Natural killer cell (primary cell): ENCODE measurements around the gene PDE8B. TPM values are rescaled to one million over a fixed set of nuclear protein-coding genes. Genes with fewer than 3 reads are reported as not detected.

Experiments
- ATAC-seq, 3 donors: fragments of 150-1000 bp in 2 of 3; fragments of 200-7000 bp in 1 of 3; cut with Tn5 transposase; 1 replicate in 1 of 3; 2 replicates in 2 of 3; pipeline ENCODE4 v1.10.0; 2021; ENCODE audit warnings: mild to moderate bottlenecking in 2 of 3, moderate library complexity in 2 of 3
- DNase-seq, 2 donors: peaks; one replicate each; pipeline versions ENCODE4 v3.0.0 to v3.0.0-alpha.2; 2013 to 2021; ENCODE audit warnings: mixed read lengths in 1 of 2
- H3K27ac ChIP-seq: one replicate; pipeline ENCODE4 v1.5.1; 2013; ENCODE audit warnings: mild to moderate bottlenecking, low read length
- H3K27me3 ChIP-seq: one replicate; pipeline ENCODE4 v1.6.1; 2013; ENCODE audit warnings: low read length; ENCODE audit not compliant: control insufficient read depth, insufficient read depth
- H3K36me3 ChIP-seq: one replicate; pipeline ENCODE4 v1.6.1; 2013; ENCODE audit warnings: low read length; ENCODE audit not compliant: control insufficient read depth, insufficient read depth
- H3K4me1 ChIP-seq: one replicate; pipeline ENCODE4 v1.6.1; 2013; ENCODE audit warnings: low read length; ENCODE audit not compliant: control insufficient read depth, insufficient read depth
- H3K4me3 ChIP-seq: one replicate; pipeline ENCODE4 v1.5.1; 2013; ENCODE audit warnings: low read length
- H3K9me3 ChIP-seq: one replicate; pipeline ENCODE4 v1.6.1; 2013; ENCODE audit warnings: low read length; ENCODE audit not compliant: control insufficient read depth, insufficient read depth
- H3K27ac Mint-ChIP-seq, 2 donors: one replicate each; pipeline ENCODE4 v1.8.0; 2022; ENCODE audit warnings: mild to moderate bottlenecking in 2 of 2, mixed read lengths in 2 of 2, moderate library complexity in 1 of 2
- H3K27me3 Mint-ChIP-seq, 2 donors: one replicate each; pipeline ENCODE4 v1.8.0; 2022; ENCODE audit warnings: low read depth in 2 of 2, mixed read lengths in 2 of 2
- H3K36me3 Mint-ChIP-seq: one replicate; pipeline ENCODE4 v1.8.0; 2022; ENCODE audit warnings: mixed read lengths
- H3K4me1 Mint-ChIP-seq, 2 donors: one replicate each; pipeline ENCODE4 v1.8.0; 2022; ENCODE audit warnings: mixed read lengths in 2 of 2
- H3K4me3 Mint-ChIP-seq: one replicate; pipeline ENCODE4 v1.8.0; 2022; ENCODE audit warnings: mild to moderate bottlenecking, moderate library complexity, mixed read lengths
- H3K9me3 Mint-ChIP-seq, 2 donors: one replicate each; pipeline ENCODE4 v1.8.0; 2022; ENCODE audit warnings: mixed read lengths in 2 of 2
- WGBS: methylation state at CpG from one replicate; pipeline ENCODE4 v1.1.7; 2013; ENCODE audit warnings: missing lambda C conversion rate; ENCODE audit not compliant: insufficient coverage; 5-methylcytosine and 5-hydroxymethylcytosine counted together
- intact Hi-C: fragments of 100-400 bp; cut with micrococcal nuclease; formaldehyde crosslinking; loops from one replicate; pipeline ENCODE4 v1.14.2; 2022
- total RNA-seq, 4 donors: library from RNA; stranded (reverse); fragments of 120-200 nt in 1 of 4; gene quantifications; one replicate each; pipeline versions ENCODE4 v1.2.3 to v1.2.4, GENCODE V29; 2013 to 2022
- TF ChIP-seq, protein P1 (sequence below): fragments of 200-600 bp; IDR thresholded peaks from one replicate; pipeline ENCODE4 v1.8.0; 2022; ENCODE audit warnings: antibody characterized with exemption

PDE8B gene
- total RNA-seq, 3 donors from 2014 or later (not counting 1 experiment from before 2014, with no cell fraction given) = 0.23 to 0.82 TPM; not detected in 1

DNA sequence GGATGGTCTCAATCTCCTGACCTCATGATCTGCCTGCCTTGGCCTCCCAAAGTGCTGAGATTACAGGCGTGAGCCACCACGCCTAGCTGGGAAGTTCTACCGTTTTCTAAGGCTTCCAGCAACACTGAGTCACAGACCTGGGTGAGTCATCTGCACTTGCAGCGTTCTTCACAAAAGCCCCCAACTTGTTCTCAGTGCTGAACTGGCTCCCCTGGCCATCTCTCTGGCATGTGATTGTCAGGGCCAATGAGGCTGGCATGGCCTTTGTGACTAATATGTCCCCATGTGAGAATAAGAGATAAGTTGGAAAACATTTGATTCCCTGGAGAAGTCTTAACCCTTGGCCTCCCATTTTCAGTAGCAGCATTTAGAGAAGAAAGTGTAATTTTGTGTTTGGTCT is 157.3 kb downstream of the PDE8B start:
- DNase-seq = no peak
- H3K27ac Mint-ChIP-seq = no peak overlapping the region
- no peaks in the 10 kb centered on the region for H3K4me1 ChIP-seq

DNA sequence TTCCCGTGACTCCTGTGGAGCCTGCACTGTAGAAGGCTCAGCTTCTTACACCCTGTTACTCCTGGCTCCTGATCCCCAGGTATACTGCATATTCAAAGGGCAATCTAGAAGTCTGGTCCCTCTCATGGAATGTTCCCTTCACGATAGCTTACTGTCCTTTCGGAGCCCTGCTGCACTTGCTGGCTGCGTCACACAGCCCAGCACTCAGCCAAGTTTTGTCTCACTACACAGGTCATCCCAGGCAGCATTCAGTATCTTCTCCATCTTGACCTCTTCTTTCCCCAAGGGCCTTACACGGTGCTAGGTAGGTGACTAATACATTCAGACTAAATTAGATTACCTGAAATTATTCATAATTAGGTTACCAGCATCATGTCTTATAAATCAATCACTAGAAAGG is 157.9 kb downstream of the PDE8B start:
- no peak for ATAC-seq
- H3K27ac ChIP-seq = no peak overlapping the region
- H3K27me3 ChIP-seq = no peaks in the 10 kb centered on the region
- H3K36me3 Mint-ChIP-seq = no peaks in the 10 kb centered on the region
- no peaks in the 10 kb centered on the region for H3K4me1 ChIP-seq
- no peaks in the 10 kb centered on the region for H3K9me3 ChIP-seq
- H3K36me3 ChIP-seq = no peaks in the 10 kb centered on the region
- peaks cover 0 to 3% of the 10 kb centered on the region in 2 donors for H3K27me3 Mint-ChIP-seq
- intact Hi-C loops = no loop called here
- no peaks in the 10 kb centered on the region for H3K4me1 Mint-ChIP-seq
- WGBS = 93% methylated on average over 5 of the region's 5 CpGs
- H3K4me3 Mint-ChIP-seq = no peak overlapping the region
- no peak for DNase-seq
- no peak overlapping the region for H3K27ac Mint-ChIP-seq
- TF ChIP-seq, protein P1, sequence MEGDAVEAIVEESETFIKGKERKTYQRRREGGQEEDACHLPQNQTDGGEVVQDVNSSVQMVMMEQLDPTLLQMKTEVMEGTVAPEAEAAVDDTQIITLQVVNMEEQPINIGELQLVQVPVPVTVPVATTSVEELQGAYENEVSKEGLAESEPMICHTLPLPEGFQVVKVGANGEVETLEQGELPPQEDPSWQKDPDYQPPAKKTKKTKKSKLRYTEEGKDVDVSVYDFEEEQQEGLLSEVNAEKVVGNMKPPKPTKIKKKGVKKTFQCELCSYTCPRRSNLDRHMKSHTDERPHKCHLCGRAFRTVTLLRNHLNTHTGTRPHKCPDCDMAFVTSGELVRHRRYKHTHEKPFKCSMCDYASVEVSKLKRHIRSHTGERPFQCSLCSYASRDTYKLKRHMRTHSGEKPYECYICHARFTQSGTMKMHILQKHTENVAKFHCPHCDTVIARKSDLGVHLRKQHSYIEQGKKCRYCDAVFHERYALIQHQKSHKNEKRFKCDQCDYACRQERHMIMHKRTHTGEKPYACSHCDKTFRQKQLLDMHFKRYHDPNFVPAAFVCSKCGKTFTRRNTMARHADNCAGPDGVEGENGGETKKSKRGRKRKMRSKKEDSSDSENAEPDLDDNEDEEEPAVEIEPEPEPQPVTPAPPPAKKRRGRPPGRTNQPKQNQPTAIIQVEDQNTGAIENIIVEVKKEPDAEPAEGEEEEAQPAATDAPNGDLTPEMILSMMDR = no peak
- no peaks in the 10 kb centered on the region for H3K9me3 Mint-ChIP-seq
- no peak overlapping the region for H3K4me3 ChIP-seq

More for the DNA sequence above, 157.3 kb downstream of the PDE8B start:
- no peak overlapping the region for H3K4me3 ChIP-seq
- intact Hi-C loops = no loop called here
- no peak overlapping the region for H3K27ac ChIP-seq
- no peaks in the 10 kb centered on the region for H3K36me3 ChIP-seq
- TF ChIP-seq, protein P1 = no peak
- no peak for ATAC-seq
- H3K9me3 ChIP-seq = no peaks in the 10 kb centered on the region
- peaks cover 3 to 4% of the 10 kb centered on the region in 2 donors for H3K27me3 Mint-ChIP-seq
- no peaks in the 10 kb centered on the region for H3K27me3 ChIP-seq
- no peaks in the 10 kb centered on the region for H3K36me3 Mint-ChIP-seq
- no peak overlapping the region for H3K4me3 Mint-ChIP-seq
- H3K4me1 Mint-ChIP-seq = no peaks in the 10 kb centered on the region
- 81% methylated on average over 4 of the region's 4 CpGs for WGBS
- H3K9me3 Mint-ChIP-seq = no peaks in the 10 kb centered on the region

DNA sequence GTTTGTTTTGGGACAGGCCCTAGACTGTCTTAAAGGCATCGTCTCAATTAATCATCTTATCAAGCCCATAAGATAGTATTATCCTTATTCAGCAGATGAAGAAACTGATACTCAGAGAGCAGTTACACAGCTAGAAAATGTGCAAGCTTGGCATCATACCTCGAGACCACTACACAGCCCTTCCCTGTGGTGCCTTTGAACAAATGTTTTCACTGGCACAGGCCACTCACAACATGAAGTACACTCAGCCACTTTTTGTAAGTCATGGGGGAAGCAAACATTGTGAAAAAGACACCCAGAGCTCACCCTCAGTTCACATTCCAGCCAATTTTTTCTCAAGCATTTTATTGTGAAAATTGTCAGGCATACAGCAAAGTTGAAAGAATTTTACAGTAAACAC is 159.1 kb downstream of the PDE8B start:
- Mint-ChIP-seq H3K4me1 (no peaks in the 10 kb centered on the region), H3K27ac (no peak overlapping the region), H3K9me3 (no peaks in the 10 kb centered on the region), H3K4me3 (no peak overlapping the region), H3K27me3 (peaks cover 0 to 3% of the 10 kb centered on the region in 2 donors), H3K36me3 (no peaks in the 10 kb centered on the region)
- Histone ChIP-seq H3K9me3 (no peaks in the 10 kb centered on the region), H3K27ac (no peak overlapping the region), H3K4me1 (no peaks in the 10 kb centered on the region), H3K4me3 (no peak overlapping the region), H3K27me3 (no peaks in the 10 kb centered on the region), H3K36me3 (no peaks in the 10 kb centered on the region)
- intact Hi-C loops = no loop called here
- no peak for DNase-seq
- ATAC-seq = no peak
- WGBS = 82% methylated on average over 2 of the region's 2 CpGs
- TF ChIP-seq, protein P1 = no peak

DNA sequence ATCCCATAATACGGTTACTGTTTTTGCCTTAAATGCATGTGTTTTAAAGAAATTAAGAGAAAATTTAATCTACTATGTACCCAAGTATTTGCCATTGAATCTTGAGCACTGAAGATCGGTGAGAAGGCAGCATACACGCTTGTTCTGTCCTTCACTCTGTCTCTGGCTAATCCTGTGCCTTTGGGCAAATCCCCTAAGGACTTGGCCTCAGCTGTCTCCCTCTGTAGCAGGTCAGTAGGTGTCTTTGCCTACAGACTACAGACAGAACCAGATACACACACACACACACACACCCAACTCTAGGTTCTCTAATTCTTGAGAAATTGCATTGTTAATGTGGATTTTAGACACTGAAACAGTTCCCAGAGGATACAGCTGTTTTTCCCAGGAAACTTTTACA is 164.2 kb downstream of the PDE8B start:
- Mint-ChIP-seq H3K27ac (no peak overlapping the region), H3K27me3 (peaks cover 3 to 9% of the 10 kb centered on the region in 2 donors), H3K9me3 (no peaks in the 10 kb centered on the region), H3K4me1 (no peaks in the 10 kb centered on the region), H3K4me3 (no peak overlapping the region), H3K36me3 (no peaks in the 10 kb centered on the region)
- Histone ChIP-seq H3K27ac (no peak overlapping the region), H3K36me3 (no peaks in the 10 kb centered on the region), H3K4me3 (no peak overlapping the region), H3K27me3 (no peaks in the 10 kb centered on the region), H3K9me3 (no peaks in the 10 kb centered on the region), H3K4me1 (no peaks in the 10 kb centered on the region)
- DNase-seq = no peak
- TF ChIP-seq, protein P1 = no peak
- no peak for ATAC-seq
- intact Hi-C loops = no loop called here
- 93% methylated on average over 2 of the region's 3 CpGs for WGBS
